Spleen (tissue), 7 donors: ENCODE measurements around the gene HOXC6.

Source experiments
- CTCF ChIP-seq, 11 experiments: fragments of 200-600 bp in 7 of 11; fragments of 450-650 bp in 4 of 11; sonication (generic) in 4 of 11; IDR thresholded peaks in 8 of 11; conservative IDR thresholded peaks in 3 of 11; 1 replicate in 7 of 11; 2 replicates in 4 of 11; pipeline versions ENCODE4 v1.4.0 to v1.8.0; 2016 to 2021; ENCODE audit warnings: antibody characterized with exemption in 11 of 11, inconsistent platforms in 4 of 11, mild to moderate bottlenecking in 1 of 11
- POLR2A ChIP-seq, 3 donors: fragments of 450-650 bp; IDR thresholded peaks; one replicate each; pipeline ENCODE4 v1.5.1; 2017; ENCODE audit warnings: antibody characterized with exemption in 3 of 3, mild to moderate bottlenecking in 1 of 3
- POLR2AphosphoS5 ChIP-seq, 3 donors: sonication (generic); formaldehyde crosslinking; IDR thresholded peaks; one replicate each; pipeline ENCODE4 v1.5.1; 2017; ENCODE audit warnings: antibody characterized with exemption in 3 of 3
- donor health status: DM: no; HTN: no; CAD: no; lungs with moderate emphysema.
- donor health status: DM: no; HTN: no; CAD: no.
- donor health status: DM: no; HTN: no; CAD: no.

- TF ChIP-seq CTCF (IDR thresholded peaks at IDR 0.05 in 8 of 11, conservative IDR thresholded peaks at IDR 0.05 in 3 of 11) (no peak), POLR2AphosphoS5 (IDR thresholded peaks at IDR 0.05) (no peak), POLR2A (IDR thresholded peaks at IDR 0.05) (no peak)
Measured at GRCh38 chr12:54033980-54034784, 5.9 kb downstream of the HOXC6 start.
